ENCODE data around the gene ABR.

Gene ABR

GRCh38 chr17:1196946-1197345 is 17.2 kb upstream of the ABR start:
- no peak for DNase-seq (ENCODE audit: low read depth in 1 of 2, low spot score in 1 of 2)
- TF ChIP-seq, protein P1, sequence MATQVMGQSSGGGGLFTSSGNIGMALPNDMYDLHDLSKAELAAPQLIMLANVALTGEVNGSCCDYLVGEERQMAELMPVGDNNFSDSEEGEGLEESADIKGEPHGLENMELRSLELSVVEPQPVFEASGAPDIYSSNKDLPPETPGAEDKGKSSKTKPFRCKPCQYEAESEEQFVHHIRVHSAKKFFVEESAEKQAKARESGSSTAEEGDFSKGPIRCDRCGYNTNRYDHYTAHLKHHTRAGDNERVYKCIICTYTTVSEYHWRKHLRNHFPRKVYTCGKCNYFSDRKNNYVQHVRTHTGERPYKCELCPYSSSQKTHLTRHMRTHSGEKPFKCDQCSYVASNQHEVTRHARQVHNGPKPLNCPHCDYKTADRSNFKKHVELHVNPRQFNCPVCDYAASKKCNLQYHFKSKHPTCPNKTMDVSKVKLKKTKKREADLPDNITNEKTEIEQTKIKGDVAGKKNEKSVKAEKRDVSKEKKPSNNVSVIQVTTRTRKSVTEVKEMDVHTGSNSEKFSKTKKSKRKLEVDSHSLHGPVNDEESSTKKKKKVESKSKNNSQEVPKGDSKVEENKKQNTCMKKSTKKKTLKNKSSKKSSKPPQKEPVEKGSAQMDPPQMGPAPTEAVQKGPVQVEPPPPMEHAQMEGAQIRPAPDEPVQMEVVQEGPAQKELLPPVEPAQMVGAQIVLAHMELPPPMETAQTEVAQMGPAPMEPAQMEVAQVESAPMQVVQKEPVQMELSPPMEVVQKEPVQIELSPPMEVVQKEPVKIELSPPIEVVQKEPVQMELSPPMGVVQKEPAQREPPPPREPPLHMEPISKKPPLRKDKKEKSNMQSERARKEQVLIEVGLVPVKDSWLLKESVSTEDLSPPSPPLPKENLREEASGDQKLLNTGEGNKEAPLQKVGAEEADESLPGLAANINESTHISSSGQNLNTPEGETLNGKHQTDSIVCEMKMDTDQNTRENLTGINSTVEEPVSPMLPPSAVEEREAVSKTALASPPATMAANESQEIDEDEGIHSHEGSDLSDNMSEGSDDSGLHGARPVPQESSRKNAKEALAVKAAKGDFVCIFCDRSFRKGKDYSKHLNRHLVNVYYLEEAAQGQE (IDR thresholded peaks at IDR 0.05; ENCODE audit: insufficient replicate concordance, low read depth), result no peak
- no peak for TF ChIP-seq POLR2AphosphoS5 (IDR thresholded peaks at IDR 0.05; ENCODE audit: low read depth)
- TF ChIP-seq CTCF (IDR thresholded peaks at IDR 0.05; ENCODE audit: insufficient read depth, low read length), result no peak
- TF ChIP-seq GABPA (IDR thresholded peaks at IDR 0.05; ENCODE audit: low read depth), result no peak
- no peak for TF ChIP-seq SPI1 (IDR thresholded peaks at IDR 0.05; ENCODE audit: borderline replicate concordance, low read depth)
- Histone ChIP-seq H3K27me3 (ENCODE audit: insufficient read depth, poor library complexity, severe bottlenecking) (no peaks in the 10 kb centered on the region), H3K27ac (replicated peaks) (peak overlapping the region; percentile 96), H3K4me3 (replicated peaks; ENCODE audit: insufficient read depth, low read length) (no peak overlapping the region)

DNA sequence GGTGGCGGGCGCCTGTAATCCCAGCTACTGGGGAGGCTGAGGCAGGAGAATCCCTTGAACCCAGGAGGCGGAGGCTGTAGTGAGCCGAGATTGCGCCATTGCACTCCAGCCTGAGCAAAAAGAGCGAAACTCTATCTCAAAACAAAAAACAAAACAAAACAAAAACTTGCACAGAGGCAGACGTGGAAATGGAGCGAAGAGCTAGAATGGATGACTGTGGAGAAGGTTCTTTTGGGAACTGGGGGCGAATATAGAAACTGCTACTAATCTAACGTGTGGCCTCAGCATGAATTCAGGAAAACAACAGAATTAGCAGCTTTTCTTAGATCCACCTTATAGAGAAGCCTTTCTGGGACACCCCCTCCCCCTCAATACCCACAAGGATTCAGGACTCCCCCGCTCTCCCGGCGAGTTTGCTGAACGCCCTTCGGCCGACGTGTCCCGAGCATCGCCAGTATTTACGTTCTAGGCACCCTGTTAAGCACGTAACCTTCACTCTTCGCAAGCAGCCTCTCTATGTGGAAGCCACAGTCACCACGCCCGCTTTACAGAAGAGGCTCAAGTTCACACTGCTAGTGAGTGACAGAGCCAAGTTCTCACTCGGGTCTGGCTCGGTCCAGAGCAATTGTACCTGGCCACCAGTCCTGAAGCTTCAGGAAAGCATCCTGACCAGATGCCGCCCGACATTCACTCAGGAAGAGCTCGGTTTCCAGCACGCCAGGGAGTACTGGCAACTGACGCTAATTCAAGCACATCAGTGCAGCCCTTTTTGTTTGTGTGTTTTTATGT is 13.3 kb upstream of the ABR start:
- Histone ChIP-seq H3K4me3 (replicated peaks; ENCODE audit: insufficient read depth, low read length) (no peak overlapping the region), H3K27ac (replicated peaks) (no peak overlapping the region), H3K27me3 (ENCODE audit: insufficient read depth, poor library complexity, severe bottlenecking) (no peaks in the 10 kb centered on the region)
- TF ChIP-seq CTCF (IDR thresholded peaks at IDR 0.05; ENCODE audit: insufficient read depth, low read length) (no peak), POLR2AphosphoS5 (IDR thresholded peaks at IDR 0.05; ENCODE audit: low read depth) (no peak), SPI1 (IDR thresholded peaks at IDR 0.05; ENCODE audit: borderline replicate concordance, low read depth) (no peak), GABPA (IDR thresholded peaks at IDR 0.05; ENCODE audit: low read depth) (no peak)
- TF ChIP-seq, protein P1 (IDR thresholded peaks at IDR 0.05; ENCODE audit: insufficient replicate concordance, low read depth), result no peak
- DNase-seq (ENCODE audit: low read depth in 1 of 2, low spot score in 1 of 2), result no peak

DNA sequence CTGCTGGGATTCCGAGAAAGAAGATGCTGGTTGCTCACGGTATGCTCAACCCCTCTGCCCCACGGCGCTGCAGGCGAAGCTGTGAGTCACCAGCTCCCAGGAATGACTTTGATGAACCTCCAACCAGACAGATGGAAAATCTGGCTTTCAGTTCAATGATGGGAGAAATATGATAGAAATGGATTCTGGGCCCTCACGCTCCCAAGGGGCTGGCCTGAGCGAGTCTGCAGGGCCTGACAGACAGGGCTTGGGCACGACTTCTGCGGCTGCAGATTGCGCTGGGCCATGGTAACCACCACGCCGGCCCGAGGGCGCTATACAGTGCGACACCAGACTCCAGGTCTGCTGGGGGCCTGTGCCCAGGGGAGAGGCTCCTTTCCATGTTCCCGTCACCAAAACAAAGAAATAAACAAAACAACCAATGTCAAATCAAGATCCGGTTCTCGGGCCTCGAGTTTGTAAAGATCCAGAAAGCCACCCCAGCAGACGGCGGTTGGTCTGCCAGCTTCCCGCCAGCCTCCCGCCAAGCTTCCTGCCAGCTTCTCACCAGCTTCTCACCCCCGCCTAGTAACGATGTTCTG is 11.1 kb upstream of the ABR start:
- H3K27ac ChIP-seq (replicated peaks), result no peak overlapping the region
- no peak overlapping the region for H3K4me3 ChIP-seq (replicated peaks; ENCODE audit: insufficient read depth, low read length)
- H3K27me3 ChIP-seq (ENCODE audit: insufficient read depth, poor library complexity, severe bottlenecking), result no peaks in the 10 kb centered on the region
- TF ChIP-seq SPI1 (IDR thresholded peaks at IDR 0.05; ENCODE audit: borderline replicate concordance, low read depth), result no peak
- TF ChIP-seq POLR2AphosphoS5 (IDR thresholded peaks at IDR 0.05; ENCODE audit: low read depth), result no peak
- no peak for TF ChIP-seq CTCF (IDR thresholded peaks at IDR 0.05; ENCODE audit: insufficient read depth, low read length)
- no peak for TF ChIP-seq GABPA (IDR thresholded peaks at IDR 0.05; ENCODE audit: low read depth)
- TF ChIP-seq, protein P1 (IDR thresholded peaks at IDR 0.05; ENCODE audit: insufficient replicate concordance, low read depth), result no peak
- DNase-seq (ENCODE audit: low read depth in 1 of 2, low spot score in 1 of 2), result no peak

Data from HL-60 (cell line).